HG03135 (cell line): ENCODE measurements around the gene TDG.

ENCODE experiments used
- ATAC-seq: cut with Tn5 transposase; IDR thresholded peaks from one replicate; pipeline ENCODE4 v1.9.1; 2021; ENCODE audit warnings: mild to moderate bottlenecking, moderate library complexity; ENCODE audit not compliant: unreplicated experiment

The TDG gene

GRCh38 chr12:103965590-103966504 is at the start of gene TDG:
TSS of gene TDG (plus strand) at chr12:103965872. CDS start at chr12:103966038, 166 bp downstream.
- peak; percentile 94 for ATAC-seq

GRCh38 chr12:103917873-103918272 is 47.8 kb upstream of the TDG start:
- ATAC-seq, result no peak

GRCh38 chr12:103924761-103925641 is 40.7 kb upstream of the TDG start:
- ATAC-seq, result peak; percentile 32

GRCh38 chr12:103928682-103929045 is 37.0 kb upstream of the TDG start:
- ATAC-seq, result peak; percentile 19

- peak; percentile 28 for ATAC-seq
Measured at GRCh38 chr12:103929046-103929783, 36.5 kb upstream of the TDG start.

GRCh38 chr12:103929784-103930033 is 36.0 kb upstream of the TDG start:
- ATAC-seq, result no peak

- ATAC-seq, result peak; percentile 54
Measured at GRCh38 chr12:103930034-103930786, 35.5 kb upstream of the TDG start, which contains the start of gene HSP90B1. TSS of gene HSP90B1 (plus strand) at chr12:103930410. CDS start at chr12:103930516, 106 bp downstream.

GRCh38 chr12:103930787-103931735 is 34.6 kb upstream of the TDG start:
- ATAC-seq, result no peak

- ATAC-seq, result no peak
Measured at GRCh38 chr12:103933237-103933636, 32.4 kb upstream of the TDG start.

GRCh38 chr12:103936679-103937078 is 29.0 kb upstream of the TDG start:
- no peak for ATAC-seq

GRCh38 chr12:103944964-103945363 is 20.7 kb upstream of the TDG start:
- no peak for ATAC-seq

- ATAC-seq, result no peak
Measured at GRCh38 chr12:103947871-103948555, 17.7 kb upstream of the TDG start.

GRCh38 chr12:103948746-103949406 is 16.8 kb upstream of the TDG start:
- no peak for ATAC-seq

- no peak for ATAC-seq
Measured at GRCh38 chr12:103952497-103952896, 13.2 kb upstream of the TDG start.

GRCh38 chr12:103955811-103956508 is 9.7 kb upstream of the TDG start:
- no peak for ATAC-seq

GRCh38 chr12:103956509-103957027 is 9.1 kb upstream of the TDG start:
- peak; percentile 21 for ATAC-seq

GRCh38 chr12:103957865-103958388 is 7.7 kb upstream of the TDG start:
- ATAC-seq, result no peak
